Stimulated activated CD8-positive, alpha-beta memory T cell treated with anti-CD3 and anti-CD28 coated beads, Interleukin-15, amount 100 ng/mL, for 1 hour (primary cell): ENCODE results near the gene TGFB2.

Source experiments
- DNase-seq: peaks from one replicate; pipeline ENCODE4 v3.0.0-alpha.2; 2020; ENCODE audit warnings: low read depth

The TGFB2 gene

DNA sequence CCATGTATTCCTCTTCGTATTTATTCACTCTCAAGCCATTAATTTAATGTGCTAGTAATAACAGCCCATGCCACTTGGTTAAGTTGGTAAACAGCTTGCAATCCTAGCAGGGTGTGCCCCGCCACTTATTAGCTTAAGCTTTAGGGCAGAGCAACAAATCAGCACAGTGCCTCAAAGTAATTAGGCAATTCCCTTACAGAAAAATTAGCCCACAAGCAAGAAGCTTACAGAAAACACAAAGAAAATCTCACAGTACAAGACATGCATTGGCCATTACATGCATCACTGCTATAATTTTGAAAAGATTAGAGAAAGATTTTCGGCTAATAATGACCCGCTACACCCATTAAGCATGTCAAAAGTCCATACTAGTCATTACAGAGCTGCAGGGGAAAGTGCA lies 47.6 kb downstream of the TGFB2 start:
- DNase-seq: no peak

DNA sequence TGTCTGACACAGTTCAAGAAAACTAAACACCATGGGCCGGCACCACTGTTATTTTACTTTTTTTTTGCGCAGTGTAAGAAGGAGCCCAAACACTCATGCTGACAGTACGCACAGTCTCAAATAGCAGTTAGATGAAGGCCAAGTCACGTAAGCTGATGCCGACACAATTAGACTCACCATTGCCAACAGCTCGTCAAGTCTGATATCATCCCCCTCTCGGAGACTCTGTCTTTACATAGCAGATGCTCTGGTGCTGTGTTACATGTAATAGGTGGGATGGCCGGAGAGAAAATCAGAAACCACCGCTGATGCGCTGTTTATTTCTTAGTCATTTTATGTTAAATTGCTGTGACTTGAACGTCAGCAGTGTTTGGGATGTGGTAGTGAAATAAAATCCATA lies 49.3 kb downstream of the TGFB2 start:
- no peak for DNase-seq

DNA sequence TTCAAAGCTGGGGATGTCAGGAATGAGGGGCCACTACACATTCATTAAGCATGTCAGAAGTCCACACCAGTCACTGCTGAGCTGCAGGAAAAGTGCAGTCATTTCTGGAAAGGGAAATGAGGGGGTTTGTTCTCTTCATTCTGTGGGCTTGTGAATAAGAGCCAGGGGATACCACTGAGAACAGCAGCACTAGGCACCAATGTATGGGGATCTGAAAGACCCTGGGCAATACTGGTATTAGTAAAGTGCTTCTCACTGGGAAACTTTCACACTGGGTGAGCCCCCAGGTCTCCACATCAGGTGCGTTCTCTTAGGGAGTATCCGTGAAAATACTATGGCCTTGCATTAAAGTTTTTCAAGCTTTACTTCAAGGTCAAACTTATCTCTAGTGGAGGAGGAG lies 49.9 kb downstream of the TGFB2 start:
- DNase-seq: no peak

DNA sequence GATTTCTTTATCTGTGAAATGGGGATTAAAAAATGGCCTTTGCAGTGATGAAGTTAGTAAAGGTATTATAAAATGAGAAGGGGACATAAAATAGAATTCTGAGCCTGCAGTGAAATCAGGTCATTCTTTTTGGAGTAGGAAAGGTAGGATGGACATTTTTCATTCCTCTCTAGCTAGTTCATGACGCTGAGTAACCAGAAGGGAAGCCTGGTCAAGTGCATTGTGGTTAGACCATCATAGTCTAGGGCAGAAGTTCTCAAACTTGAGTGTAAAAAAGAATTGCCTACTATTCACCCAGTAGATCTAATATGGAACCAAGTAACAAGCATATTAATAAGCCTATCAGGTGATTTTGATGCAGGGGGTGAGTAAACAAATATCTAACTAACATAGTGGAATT lies 50.8 kb downstream of the TGFB2 start:
- DNase-seq: no peak

DNA sequence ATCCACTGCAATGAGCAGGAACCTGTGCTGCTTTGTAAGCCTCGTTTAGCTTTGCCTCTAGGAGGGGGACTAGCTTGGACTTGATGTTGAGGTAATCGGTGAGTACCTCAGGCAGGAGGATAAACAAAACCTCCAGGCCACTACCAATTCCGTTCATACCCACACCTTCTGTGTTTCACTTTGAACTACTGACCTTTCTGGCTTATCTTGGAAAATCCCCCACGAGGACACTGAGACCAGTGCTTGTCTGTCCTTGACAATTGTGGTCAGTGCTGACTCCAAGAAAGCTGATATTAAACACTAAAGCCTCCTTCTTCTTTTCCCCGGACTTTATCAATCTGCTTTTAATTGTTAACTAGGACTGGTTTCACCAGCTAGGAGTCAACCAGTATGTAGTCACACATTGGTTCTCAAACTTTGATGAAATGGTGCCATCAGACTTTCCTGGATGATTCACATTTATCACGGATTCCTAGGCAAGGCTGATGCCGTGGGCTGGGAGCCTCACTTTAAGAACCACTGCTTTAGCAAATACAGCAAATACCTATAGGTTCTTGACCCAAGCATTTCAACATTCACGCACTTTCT lies 52.7 kb downstream of the TGFB2 start:
- DNase-seq: no peak

DNA sequence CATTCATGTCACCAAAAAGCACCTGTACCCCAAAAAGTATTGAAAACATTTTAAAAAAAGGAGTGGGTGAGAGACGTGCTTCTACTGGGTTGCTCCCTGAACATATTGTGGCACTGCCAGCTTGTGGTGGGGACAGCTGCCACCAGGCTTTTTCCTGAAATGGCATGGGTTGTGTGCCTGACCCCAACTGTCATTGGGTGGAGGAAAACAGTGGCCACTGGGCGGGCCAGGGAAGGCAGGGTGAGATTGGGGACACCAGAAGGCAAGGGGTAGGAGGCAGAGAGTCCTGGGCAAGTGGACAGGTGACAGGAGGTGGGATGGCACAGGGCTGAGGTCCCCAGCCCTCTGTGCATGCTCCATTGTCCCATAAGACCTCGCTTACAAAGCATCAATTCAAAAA lies 55.5 kb downstream of the TGFB2 start:
- no peak for DNase-seq

DNA sequence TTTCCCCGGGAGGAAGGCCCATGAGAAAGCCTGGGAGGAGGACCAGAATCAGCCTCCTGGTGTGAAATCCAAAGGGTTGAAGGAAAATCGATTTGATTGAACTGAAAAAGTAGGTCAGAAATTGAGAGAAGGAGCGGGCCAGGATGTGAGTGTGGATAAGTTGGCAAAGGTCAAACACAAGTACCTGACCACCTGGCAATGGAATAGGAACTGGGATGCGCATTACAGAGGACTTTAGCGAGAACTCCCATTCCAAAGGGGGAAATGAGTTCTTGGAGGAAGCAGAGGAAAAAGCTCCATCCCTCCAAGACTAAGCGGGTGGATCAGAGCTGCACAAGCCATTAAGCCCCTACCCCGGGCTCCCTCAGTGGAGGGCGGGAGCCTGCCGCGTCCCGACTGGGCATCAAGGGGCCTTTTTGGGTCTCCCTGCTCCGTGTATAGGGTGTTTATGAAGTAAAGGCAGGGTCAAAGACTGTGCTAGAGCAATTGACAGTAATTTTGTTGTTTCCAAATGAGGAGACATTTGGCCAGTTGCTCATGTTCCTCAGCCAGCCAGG lies 56.4 kb downstream of the TGFB2 start:
- no peak for DNase-seq

DNA sequence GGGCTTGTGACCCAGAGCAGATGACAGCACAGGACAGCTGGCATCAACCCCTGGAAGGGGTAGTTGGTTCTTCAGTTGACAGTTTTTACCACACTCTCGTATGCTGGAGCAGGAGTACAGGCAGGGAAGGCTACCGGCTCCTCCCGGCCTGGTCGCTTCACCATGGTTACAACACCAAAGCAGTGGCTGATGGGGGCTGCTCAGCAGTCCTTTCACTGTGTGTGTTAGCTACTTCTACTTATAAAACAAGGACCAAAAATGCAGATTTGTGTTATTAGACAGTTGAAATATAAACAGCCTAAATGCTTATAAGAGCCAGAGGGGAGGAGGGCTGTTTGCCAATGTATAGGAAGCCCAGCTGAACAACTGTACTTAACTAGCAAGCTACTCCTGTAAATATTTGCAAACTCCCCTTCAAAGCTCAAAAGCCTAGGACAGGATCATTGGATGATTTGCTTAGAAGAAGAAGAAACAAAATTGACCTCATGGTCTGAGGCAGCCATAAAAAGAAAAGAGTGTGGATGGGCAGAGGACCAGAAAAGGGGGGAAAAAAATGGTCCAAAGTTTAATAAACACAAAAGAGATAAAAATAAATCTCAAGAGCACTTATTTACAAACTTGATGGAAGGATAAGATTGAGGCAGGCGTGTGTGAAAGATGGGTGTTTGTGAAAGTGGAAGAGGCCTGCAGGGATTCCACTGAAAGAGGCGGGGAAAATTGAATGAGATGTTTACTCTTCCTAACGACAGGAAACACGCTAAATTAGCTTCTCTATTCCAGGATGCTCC lies 57.1 kb downstream of the TGFB2 start:
- no peak for DNase-seq

DNA sequence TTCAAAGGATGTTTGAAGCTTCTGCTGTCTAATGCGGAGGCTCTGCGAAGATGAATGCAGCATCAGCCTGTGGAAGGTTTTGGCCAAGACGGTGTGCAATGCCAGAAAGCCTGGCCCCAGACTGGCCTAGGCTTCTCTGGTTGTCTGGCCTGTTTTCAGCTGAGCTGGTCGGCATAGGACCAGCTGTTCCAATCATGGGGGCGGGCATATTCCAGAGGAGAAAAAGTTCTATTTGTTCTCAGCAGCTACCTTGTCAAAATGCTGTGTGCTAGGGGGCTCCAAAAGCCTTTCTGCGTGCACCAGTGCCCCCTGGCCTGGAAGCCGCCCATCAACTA lies 57.6 kb downstream of the TGFB2 start:
- DNase-seq: no peak

DNA sequence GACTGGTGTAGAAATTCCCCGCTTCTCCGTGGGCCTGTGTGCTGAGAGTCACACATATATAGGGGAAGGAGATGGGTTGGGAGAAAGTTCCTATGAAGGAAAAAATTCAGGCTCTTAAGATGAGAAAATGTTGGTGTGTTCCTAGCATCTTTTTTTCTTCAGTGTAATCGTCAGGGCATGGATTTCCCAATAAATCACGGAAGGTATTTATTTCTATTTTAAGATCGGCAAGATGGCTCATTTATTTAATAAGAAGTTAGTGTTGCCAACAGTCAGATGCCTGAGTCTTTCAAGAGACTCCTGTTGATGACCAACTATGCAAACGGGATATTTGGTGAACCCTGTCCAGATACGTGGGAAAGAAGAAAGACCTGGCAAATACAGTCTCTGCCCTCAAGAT lies 58.2 kb downstream of the TGFB2 start:
- DNase-seq: no peak

DNA sequence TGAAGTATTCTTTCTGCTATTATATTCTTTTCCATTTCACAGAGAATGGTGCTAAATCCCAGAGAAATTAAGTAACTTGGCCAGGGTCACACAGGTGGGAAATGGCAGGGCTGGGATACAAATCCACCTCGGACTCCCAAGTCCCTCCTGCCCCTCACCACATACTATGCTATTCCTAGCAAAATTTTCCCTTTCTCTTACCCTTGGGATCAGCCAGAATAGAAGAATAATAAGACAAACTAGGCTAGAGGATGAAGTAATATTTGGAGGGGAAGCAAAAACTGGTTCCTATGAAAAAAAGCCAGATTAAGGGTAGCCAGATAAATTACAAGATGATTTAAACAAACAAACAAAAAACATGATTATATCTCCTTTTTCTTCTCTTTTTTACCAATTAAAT lies 62.5 kb downstream of the TGFB2 start:
- DNase-seq: no peak

DNA sequence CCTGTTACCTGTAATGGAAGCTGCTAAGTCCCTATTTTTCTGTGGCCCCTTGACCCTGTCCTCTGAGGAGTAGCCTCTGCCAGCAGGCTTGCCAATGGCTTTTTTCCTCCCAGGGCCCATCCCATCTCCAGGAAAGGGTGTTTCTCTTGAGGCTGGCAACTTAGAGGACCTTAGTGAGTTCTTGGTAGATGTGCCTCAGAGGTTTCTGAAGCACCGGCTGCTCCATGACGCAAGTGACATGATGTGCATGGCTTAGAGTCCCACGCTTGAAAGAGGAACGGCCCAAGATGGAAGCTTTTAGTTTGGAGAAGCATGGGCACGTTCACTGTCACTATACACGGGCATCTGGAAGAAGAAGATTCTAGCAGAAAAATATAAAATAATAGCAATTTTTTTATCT lies 63.0 kb downstream of the TGFB2 start:
- DNase-seq: no peak

DNA sequence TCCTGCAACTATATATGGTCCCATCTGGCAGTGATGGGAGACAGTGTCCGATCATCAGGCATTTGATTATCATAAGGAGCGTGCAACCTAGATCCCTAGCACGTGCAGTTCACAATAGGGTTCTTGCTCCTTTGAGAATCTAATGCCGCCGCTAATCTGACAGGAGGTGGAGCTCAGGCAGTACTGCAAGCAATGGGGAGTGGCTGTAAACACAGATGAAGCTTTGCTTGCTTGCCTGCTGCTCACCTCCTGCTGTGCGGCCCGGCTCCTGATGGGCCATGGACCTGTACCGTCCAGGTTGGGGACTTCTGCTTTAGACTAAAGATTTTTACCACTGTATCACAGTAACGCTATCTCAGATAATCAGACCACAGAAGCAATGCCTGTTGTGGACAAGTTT lies 63.8 kb downstream of the TGFB2 start:
- no peak for DNase-seq

DNA sequence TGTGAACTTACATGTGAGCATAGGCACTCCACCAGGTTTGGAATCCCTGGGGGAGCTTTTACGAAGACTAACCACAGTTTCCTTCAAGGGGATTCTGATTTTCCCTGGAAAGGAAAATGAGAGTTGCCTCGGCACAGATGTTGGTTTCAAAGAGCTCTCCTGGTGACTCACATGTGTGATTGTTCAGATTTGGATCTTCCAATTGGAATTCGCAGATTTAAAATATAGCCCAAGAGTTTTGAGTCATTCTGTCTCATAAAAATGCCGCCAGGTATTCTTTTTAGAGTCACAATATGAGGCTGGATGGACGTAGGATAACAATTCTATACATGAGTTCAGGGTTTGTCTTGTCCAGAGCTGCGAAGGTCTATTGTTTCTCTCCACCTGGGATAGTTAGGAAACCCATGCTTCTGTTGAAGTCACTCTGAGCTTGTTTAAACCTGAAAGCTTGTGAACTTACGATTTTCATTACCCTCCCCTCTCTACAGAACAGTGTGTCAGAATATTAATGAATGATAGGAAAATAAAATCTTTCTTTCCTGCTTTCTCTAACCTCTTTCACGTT lies 64.9 kb downstream of the TGFB2 start:
- DNase-seq: no peak

DNA sequence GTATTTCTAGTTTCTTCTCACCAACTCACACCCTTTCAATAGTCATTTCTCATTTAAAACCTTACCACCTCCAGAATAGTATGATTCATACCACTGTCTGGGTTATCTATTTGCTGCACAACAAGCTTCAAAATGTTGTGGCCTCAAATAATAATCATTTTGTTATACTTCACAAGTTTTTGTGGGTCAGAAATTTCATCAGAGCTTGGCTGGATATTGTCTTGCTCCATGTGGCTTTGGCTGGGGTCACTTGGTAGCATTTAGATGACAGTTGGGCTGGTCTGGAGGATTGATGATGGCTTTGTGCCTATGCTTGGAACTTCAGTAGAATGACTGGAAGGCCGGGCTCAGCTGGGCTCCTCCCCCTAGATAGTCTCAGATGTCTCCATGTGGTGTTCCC lies 66.0 kb downstream of the TGFB2 start:
- no peak for DNase-seq

DNA sequence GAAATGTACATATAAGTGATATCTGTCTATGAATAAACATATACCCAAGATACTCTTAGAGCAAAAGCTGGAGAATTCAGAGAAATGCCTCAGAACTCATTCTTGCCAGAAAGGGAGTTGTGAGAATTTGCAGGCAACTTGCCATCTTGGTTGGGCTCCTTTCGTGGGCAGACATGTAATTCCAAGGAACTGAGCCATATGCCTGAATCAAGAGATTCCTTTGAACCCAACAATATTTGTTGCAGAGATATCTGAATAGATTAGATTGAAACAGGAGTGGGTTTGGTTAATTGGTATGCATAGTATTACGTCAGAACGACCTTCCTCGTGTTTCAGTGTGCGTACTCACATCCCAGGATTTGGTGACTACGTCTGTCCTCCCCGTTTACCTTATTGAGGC lies 67.0 kb downstream of the TGFB2 start:
- no peak for DNase-seq

DNA sequence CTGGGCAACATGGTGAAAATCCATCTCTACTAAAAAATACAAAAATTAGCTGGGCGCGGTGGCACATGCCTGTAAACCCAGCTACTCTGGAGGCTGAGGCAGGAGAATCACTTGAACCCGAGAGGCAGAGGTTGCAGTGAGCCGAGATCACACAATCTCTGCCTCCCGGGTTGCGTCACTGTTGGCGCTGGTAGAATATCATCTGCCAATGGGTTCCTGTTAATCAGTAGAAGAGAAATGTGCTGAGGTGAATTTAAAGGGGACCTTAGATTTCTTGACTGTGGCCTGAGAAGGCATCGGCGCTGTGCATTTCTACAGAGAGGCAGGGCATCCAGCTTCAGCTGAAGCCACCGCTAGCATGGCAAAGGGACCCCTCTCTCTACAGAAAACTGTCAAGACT lies 68.0 kb downstream of the TGFB2 start:
- no peak for DNase-seq

DNA sequence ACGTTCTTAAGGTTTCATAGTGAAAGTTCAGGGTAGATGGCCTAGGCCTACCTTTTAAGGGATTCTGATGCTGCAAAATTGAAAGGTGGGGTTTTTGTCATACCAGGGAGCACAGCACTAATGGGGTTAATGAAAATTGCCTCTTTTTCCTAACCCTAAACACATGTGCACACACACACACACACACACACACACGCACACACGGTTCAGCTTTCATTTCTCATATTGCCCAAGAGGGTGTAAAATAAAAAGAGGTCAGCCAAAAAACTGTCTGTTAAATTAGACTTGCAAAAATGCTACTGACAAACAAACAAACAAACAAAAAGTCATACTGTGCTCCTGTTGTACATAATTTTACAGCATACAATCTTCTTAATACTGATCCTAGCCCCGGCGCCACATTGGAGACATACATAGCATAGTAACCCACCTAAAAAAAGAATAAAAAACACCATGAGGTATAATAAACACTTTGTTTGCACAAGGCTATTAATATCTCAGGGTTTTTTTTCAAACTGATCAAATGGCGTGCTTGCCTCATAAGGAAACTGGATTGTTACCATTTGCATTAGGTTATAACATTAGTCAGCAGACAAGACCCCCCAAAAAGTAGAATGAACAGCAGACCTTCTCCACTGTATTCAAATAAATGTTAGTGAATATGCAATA lies 69.1 kb downstream of the TGFB2 start:
- no peak for DNase-seq

DNA sequence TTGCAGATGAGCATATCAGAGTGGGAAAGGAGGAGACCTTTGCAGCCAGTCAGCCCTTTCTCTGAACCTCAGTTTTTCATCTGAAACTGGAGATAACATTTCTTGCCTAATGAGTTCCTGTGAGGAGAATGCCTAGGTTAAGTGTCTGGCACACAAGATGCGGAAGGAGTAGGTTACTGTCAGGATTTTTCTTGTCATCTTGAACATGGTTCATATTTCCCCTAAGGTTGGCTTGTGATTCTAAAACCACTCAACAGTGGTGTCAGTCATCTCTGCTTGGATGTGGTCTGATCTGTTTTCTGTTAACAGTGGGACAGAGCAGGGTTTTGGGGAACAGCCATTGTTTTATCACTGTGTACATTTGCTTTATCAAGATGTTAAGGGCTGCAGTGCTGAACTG lies 70.6 kb downstream of the TGFB2 start:
- no peak for DNase-seq

DNA sequence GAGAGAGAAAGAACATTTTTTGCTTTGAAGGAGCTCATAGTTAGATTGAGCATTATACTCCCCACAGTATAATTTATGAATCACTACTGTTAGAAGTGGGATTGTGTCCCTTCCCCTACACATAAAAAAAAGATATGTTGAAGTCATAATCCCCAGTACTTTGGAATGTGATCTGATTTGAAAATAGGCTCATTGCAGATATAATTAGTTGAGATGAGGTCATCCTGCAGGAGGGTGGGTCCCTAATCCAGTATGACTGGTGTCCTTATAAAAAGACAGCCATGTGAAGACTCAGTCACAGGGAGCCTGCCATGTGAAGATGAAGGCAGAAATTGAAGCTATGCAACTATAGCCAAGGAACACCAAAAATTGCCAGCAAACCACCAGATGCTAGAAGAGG lies 76.4 kb downstream of the TGFB2 start:
- DNase-seq: no peak

DNA sequence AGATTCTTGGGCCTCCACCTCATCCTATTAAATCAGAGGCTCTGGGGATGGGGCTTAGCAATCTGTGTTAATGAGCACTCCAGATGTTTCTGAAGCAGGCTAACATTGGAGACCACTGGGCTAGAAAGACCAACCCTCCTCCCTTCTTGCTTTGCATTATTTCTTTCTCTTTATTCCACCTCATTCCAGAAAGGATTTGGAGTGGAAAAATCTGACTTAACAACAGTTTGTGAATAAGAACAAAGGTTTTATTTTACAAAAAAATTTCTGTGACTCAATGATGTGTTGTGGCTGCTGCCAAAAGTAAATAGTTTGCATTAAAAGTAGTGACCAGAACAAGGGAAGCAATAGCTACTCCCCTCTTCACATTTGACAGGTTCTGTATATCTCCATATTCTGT lies 79.4 kb downstream of the TGFB2 start:
- DNase-seq: no peak

DNA sequence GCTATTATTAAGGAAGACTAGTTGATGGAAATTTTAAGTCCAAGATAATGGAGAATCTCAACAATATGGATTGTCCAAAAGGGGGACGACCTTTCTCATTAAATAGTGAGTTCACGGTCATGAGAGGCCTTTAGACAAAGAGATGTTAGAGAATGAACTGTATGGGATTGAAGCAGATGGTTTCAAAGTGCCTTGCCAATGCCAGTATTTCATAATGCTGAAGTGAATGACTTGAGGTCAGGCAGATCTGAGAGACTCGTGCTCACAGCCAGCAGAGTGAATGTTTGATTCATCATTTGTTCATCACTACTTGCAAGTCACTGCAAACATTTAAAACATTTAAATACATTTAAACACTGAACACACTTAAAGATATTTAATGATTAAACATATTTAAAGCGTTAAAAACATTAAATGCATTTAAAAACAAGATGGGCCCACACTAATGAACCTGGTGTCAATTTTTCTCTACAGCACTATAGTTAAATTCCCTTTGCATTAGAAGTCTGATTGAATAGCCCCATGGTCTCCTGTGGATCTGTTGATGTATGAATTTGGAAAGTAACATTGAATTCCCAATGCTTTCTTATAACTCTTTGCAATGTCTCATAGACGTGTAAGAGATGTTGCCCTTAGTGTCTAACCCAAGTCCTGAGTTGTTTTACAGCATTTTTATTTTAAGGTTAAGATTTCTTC lies 80.7 kb downstream of the TGFB2 start:
- DNase-seq: no peak

DNA sequence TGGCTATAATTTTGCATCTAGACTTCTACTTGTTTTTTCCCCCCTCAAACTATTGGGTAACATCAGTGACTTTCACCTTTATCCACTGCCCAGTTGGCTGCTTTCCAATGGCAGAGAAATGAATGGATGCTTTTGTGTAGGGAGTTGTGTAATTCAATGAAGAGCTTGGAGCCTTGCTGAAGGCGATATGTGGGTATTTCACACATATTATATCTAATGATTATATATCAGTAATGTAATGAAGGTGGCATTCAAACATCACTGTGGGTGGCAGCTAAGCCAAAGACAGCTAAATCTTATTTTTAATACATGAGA lies 81.2 kb downstream of the TGFB2 start:
- DNase-seq: no peak
